ENCODE data around the gene GREM1.

The GREM1 gene

DNA sequence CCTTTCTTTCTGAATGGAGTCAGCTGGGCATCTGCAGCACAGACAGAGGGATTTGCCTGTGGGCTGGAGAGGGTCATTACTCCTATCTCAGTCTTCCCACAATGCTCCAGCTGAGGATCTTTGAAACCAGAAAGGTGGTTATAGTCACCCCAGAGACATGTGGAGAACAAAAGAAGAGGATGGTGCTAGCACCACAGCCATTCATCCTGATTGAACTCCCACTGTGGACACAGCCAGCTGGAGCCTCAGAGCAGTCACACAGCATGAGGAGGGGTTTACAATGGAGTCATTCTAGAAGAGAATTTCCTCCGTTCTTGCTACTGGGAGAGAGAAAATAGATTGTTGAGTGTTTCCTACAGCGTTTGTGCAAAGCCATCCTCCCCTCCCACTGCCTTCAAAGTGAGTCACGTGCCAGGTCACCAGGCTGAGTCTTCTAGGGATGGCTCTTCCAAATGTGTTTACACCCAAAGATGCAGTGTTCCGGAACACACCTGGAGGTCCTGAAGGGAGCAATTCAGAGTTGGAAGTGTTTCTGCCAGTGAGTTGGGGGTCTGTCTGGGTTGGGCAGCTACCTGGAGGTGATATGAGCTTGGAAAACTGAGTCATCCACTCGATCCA is 18.9 kb upstream of the GREM1 start:
- no peak for DNase-seq

- no peak for DNase-seq
Observed at GRCh38 chr15:32700501-32701150, 17.2 kb upstream of the GREM1 start.

GRCh38 chr15:32701863-32702262 is 15.9 kb upstream of the GREM1 start:
- no peak for DNase-seq

GRCh38 chr15:32704395-32704981 is 13.3 kb upstream of the GREM1 start:
- DNase-seq: no peak

DNA sequence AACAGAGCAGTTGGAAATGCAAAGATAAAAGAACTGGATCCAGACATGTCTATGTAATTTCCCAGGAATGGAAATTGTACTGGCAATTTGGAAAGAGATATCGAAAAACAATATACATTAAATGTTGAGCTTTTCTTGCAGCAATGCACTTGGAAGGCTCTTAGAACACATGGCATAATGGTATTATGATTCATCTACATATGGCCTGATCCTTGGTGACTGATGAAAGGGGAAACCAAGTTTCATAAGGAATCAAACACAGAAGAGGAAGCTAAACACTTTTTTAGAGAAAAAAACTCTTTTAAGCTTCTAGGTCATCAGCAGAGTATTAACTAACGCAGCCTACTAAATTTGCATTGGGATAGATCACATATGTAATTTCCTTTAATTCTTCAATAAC is 12.4 kb upstream of the GREM1 start:
- no peak for DNase-seq

GRCh38 chr15:32706704-32707103 is 11.1 kb upstream of the GREM1 start:
- DNase-seq: no peak

GRCh38 chr15:32707436-32707835 is 10.4 kb upstream of the GREM1 start:
- DNase-seq: no peak

DNA sequence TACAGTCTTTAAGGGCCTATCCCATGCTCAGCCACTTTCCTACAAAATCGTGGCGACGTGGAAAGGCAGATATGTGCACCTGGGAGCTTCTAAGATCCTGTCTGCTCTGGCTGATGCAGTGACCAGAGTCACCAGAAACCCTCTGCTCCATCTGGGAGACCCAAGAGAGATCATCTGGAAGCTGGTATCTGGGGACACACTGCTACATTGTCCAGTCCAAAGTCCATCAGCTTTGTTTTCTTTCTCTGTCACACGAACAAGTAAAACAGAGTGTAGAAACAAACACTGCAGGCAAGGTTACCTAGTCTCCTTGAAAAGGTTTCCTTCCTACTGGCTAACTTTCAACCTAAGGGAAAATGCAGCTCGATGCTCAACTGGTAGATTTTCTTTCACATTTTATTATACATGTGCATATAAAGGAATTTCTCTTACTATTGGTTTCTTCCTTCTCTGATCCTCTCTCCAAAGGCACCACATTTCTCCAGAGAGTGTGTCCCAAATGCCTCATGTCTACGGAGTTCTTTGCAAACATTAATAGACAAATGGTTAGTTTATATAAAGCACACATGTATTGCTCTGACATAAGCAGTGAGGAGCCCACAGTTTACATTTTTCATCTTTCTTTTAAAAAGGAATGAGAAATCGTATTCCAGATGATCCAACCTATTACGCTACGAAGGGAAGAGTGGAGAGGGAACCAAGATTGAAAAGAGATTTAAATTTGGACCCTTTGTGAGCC is 8.3 kb upstream of the GREM1 start:
- DNase-seq: no peak

GRCh38 chr15:32715276-32715675 is 2.5 kb upstream of the GREM1 start:
- DNase-seq: no peak

DNA sequence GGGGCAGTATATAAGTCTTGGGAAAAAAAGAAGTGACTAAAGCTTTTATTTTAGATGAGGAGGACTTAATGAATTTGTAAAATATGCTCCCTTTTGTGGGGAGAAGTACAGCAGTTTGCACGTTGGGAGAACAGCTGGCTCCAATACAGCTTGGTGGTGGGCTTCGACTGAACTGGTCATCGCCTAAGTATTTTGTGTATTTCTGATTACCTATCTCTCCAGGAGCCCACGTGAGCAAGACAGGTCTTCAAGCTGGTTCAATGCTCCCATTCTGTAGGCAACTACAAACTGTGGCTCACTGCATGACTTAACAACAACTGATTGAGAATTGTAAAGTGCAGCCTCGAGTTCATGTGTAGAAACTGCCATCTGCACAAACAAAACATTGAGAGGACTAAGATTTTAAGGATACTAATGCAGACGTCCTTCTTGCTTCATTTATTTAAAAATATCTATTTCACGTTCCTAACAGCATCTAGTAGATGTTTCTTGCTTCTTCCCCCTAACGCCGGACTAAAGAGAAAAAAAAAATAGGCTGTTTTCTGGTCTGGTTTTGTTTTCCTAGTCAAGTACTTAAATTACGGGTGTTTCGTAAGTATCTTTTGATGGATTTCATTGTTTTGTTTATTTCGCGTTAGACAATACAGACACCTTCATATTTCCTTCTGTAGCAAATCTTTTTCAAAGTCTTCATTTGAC is 1.4 kb upstream of the GREM1 start:
- DNase-seq: no peak

DNA sequence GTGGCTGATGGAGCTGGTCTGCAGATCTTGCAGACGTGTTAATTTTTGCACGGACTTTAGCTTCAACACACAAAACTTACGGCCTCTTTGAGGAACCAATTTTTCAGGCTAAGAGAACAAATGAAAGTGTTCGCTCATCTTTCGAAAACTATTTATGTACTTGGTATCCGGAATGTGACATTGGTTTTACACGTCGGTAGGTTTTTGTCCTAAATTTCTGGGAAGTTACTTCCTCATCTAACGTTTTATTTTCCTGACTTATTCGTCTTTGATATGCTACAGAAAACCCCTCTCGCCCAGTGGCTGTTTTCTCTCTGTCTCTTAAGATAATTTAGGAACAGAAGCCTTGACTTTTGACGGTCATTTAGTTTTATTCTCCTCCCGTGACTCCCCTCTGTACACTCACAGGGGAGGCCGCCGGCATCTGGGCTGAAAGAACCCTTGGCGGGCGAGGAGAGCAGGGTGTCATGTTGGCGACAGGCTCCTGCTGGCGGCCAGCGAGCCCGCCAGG is 834 bp upstream of the GREM1 start:
- no peak for DNase-seq

GRCh38 chr15:32718227-32718820 is 520 bp downstream of the GREM1 start:
- DNase-seq: no peak

GRCh38 chr15:32718821-32719716 is 1.3 kb downstream of the GREM1 start:
- no peak for DNase-seq

DNA sequence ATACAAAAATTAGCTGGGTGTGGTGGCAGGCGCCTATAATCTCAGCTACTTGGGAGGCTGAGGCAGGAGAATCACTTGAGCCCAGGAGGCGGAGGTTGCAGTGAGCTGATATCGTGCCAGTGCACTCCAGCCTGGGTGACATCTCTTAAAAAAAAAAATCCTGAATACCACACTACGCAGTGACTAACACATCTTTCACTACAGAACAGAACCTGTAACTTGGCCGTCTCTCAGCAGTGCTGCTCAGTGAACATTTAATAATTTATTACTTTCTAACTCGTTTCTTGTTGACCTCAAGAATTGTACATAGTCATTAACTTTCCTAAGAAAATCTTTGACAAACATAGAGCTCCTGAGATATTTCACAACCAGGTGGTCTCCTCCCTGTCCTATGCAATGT is 3.8 kb downstream of the GREM1 start:
- DNase-seq: no peak

DNA sequence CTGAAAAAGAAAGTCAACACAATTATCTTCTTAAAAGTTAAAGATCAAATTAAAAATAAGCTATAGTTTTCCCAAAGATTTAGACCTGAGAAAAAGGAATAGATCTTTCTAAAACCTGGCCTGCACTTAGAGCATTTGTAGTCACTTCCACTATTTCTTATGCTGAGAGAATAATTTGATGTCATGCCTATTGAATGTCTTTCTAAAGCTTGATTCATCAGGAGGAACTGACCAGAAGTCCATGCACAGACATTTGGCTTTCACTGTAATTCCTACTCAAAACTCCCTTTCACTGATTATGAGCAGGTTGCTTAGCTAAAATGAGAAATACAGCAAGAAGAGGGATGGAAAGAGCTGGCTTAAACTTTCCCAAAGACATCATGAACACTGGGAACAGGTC is 4.3 kb downstream of the GREM1 start:
- no peak for DNase-seq

DNA sequence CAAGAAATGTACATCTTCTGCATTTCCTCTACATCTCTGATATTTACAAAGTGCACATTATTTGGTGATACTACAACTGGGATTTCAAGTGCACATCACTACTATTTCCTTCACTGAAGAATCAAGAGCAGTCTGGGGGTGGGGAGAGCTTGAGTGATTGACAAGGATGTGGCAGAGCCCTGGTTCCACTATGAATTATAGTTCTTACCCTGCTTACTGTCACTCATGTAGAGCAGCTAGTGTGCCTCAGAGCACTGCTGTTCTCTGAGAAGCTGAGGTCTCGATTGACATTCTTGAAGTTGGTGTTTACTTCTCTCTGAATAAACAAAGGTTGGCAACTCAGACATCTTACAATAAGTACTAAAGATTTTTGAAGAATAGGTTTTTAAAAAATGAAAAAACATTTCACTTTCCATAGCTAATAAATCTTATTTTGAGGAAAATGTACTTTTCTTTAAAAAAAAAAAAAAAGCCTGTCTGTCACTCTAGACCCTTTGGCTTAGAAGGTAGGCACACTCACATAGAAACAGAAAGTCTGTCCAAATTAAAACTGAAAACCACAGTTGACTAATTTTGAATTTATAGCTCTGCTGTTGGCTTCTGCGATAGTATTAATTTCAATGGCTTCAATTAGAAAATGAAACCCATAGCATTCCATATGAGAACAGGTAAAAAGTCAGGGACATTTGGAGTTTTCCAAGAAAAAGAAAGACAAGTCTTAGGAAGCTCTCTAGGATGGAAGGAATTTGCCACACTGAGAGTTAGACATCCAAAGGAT is 5.6 kb downstream of the GREM1 start:
- no peak for DNase-seq

- no peak for DNase-seq
Observed at GRCh38 chr15:32729700-32730395, 12.0 kb downstream of the GREM1 start.

DNA sequence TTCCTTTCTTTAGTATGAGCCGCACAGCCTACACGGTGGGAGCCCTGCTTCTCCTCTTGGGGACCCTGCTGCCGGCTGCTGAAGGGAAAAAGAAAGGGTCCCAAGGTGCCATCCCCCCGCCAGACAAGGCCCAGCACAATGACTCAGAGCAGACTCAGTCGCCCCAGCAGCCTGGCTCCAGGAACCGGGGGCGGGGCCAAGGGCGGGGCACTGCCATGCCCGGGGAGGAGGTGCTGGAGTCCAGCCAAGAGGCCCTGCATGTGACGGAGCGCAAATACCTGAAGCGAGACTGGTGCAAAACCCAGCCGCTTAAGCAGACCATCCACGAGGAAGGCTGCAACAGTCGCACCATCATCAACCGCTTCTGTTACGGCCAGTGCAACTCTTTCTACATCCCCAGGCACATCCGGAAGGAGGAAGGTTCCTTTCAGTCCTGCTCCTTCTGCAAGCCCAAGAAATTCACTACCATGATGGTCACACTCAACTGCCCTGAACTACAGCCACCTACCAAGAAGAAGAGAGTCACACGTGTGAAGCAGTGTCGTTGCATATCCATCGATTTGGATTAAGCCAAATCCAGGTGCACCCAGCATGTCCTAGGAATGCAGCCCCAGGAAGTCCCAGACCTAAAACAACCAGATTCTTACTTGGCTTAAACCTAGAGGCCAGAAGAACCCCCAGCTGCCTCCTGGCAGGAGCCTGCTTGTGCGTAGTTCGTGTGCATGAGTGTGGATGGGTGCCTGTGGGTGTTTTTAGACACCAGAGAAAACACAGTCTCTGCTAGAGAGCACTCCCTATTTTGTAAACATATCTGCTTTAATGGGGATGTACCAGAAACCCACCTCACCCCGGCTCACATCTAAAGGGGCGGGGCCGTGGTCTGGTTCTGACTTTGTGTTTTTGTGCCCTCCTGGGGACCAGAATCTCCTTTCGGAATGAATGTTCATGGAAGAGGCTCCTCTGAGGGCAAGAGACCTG is 13.2 kb downstream of the GREM1 start:
- no peak for DNase-seq
